Testis (tissue), 3 donors: ENCODE data around the gene KIAA2012. TPM values are rescaled to one million over a fixed set of nuclear protein-coding genes. Genes with fewer than 3 reads are reported as not detected.

ENCODE experiments used
- DNase-seq: peaks from one replicate; pipeline ENCODE4 v3.0.0-alpha.2; 2019
- H3K27ac ChIP-seq, 2 donors: fragments of 200-600 bp; sonication (generic); one replicate each; pipeline ENCODE4 v1.5.1; 2019
- H3K27me3 ChIP-seq: fragments of 200-600 bp; sonication (generic); one replicate; pipeline ENCODE4 v1.5.1; 2019
- H3K36me3 ChIP-seq: fragments of 200-600 bp; sonication (generic); one replicate; pipeline ENCODE4 v1.5.1; 2017; ENCODE audit warnings: low read depth; ENCODE audit errors: missing control alignments
- H3K4me1 ChIP-seq: fragments of 200-600 bp; sonication (generic); one replicate; pipeline ENCODE4 v1.5.1; 2019
- H3K4me3 ChIP-seq, 2 donors: fragments of 200-600 bp; sonication (generic); one replicate each; pipeline ENCODE4 v1.5.1; 2017 to 2019
- H3K9me3 ChIP-seq: fragments of 200-600 bp; sonication (generic); one replicate; pipeline ENCODE4 v1.5.1; 2017
- CTCF ChIP-seq, 3 experiments: fragments of 450-650 bp in 2 of 3; fragments of 200-600 bp in 1 of 3; sonication (generic) in 1 of 3; IDR thresholded peaks; one replicate each; pipeline ENCODE4 v1.5.1; 2016 to 2019; ENCODE audit warnings: antibody characterized with exemption in 3 of 3, mild to moderate bottlenecking in 2 of 3, moderate library complexity in 1 of 3
- POLR2A ChIP-seq: fragments of 450-650 bp; IDR thresholded peaks from one replicate; pipeline ENCODE4 v1.6.1; 2017; ENCODE audit warnings: antibody characterized with exemption, mild to moderate bottlenecking, moderate library complexity
- WGBS, 2 donors: methylation state at CpG; one replicate each; pipeline ENCODE4 v1.1.5; 2018; 5-methylcytosine and 5-hydroxymethylcytosine counted together
- intact Hi-C: fragments of 100-400 bp; cut with DNase I; formaldehyde crosslinking; loops from one replicate; pipeline ENCODE4 v1.15.1; 2023; ENCODE audit warnings: low total_unique reads
- polyA plus RNA-seq: library from polyadenylated mRNA; stranded (reverse); fragments of 350-450 nt; fragmentation: Illumina TruSeq; extraction: RNeasy Lipid Tissue Mini Kit (QIAGEN cat#74804); gene quantifications from one replicate; pipeline ENCODE4 v1.2.3, GENCODE V29; 2014; ENCODE audit warnings: low read depth, low replicate concordance; ENCODE audit not compliant: insufficient read depth
- total RNA-seq, 2 donors: library from RNA; depleted of rRNA; stranded (reverse); fragments of >200 nt; gene quantifications; one replicate each; pipeline ENCODE4 v1.2.3, GENCODE V29; 2016

KIAA2012 gene
- total and polyA plus RNA-seq, 3 donors from 2014 or later: 1.1 to 1.6 (median 1.3) TPM

- Histone ChIP-seq H3K4me3 (no peak overlapping the region), H3K9me3 (no peaks in the 10 kb centered on the region), H3K27ac (no peak overlapping the region), H3K36me3 (no peaks in the 10 kb centered on the region), H3K27me3 (no peaks in the 10 kb centered on the region), H3K4me1 (no peaks in the 10 kb centered on the region)
- intact Hi-C loops: no loop called here
- 57 to 82% methylated on average over 3 of the region's 3 CpGs for WGBS, 2 donors
- TF ChIP-seq POLR2A: no peak
- no peak for DNase-seq
These were observed 23.7 kb downstream of the KIAA2012 start for GRCh38 chr2:202096736-202097135.

DNA sequence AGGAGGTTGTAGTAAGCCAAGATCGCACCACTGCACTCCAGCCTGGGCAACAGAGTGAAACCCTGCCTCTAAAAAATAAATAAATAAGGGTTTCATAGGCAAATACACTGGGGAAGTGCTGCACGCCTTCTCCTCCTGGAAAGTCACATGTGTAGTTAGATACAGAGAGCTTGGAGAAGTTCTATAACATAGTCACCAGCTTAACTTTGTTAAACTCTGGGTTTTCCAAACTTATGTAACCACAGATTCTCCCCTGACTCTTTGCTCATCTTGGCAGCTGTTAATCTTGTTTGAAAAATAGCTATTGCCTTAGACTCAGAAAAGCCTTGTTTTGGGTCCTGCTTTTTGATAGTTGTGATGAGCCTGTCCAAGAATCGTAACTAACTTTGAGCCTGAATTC is 25.2 kb downstream of the KIAA2012 start:
- no peak overlapping the region for H3K27ac ChIP-seq
- intact Hi-C loops: no loop called here

GRCh38 chr2:202099515-202099914 is 26.5 kb downstream of the KIAA2012 start:
- no peaks in the 10 kb centered on the region for H3K36me3 ChIP-seq
- no peaks in the 10 kb centered on the region for H3K9me3 ChIP-seq
- no peak for DNase-seq
- H3K4me3 ChIP-seq: no peak overlapping the region
- H3K4me1 ChIP-seq: no peaks in the 10 kb centered on the region
- intact Hi-C loops: no loop called here
- H3K27ac ChIP-seq: no peak overlapping the region
- H3K27me3 ChIP-seq: no peaks in the 10 kb centered on the region
- TF ChIP-seq POLR2A (no peak), CTCF (IDR thresholded peaks at IDR 0.05) (no peak)
- WGBS, 2 donors: 92 to 95% methylated on average over 7 of the region's 7 CpGs

More for the DNA sequence above, 25.2 kb downstream of the KIAA2012 start:
- H3K4me3 ChIP-seq: no peak overlapping the region
- H3K4me1 ChIP-seq: no peaks in the 10 kb centered on the region
- no peak for DNase-seq
- 82 to 92% methylated on average over 3 of the region's 3 CpGs for WGBS, 2 donors
- TF ChIP-seq POLR2A: no peak
- TF ChIP-seq CTCF (IDR thresholded peaks at IDR 0.05): no peak
- no peaks in the 10 kb centered on the region for H3K27me3 ChIP-seq
- no peaks in the 10 kb centered on the region for H3K36me3 ChIP-seq
- no peaks in the 10 kb centered on the region for H3K9me3 ChIP-seq

GRCh38 chr2:202100176-202100575 is 27.1 kb downstream of the KIAA2012 start:
- WGBS, 2 donors: 79 to 91% methylated on average over 4 of the region's 4 CpGs

GRCh38 chr2:202101026-202101579 is 28.0 kb downstream of the KIAA2012 start:
- no peak overlapping the region for H3K27ac ChIP-seq
- H3K36me3 ChIP-seq: no peaks in the 10 kb centered on the region
- no peaks in the 10 kb centered on the region for H3K4me1 ChIP-seq
- H3K27me3 ChIP-seq: no peaks in the 10 kb centered on the region
- no peak overlapping the region for H3K4me3 ChIP-seq
- no peak for DNase-seq
- 77 to 84% methylated on average over 3 of the region's 3 CpGs for WGBS, 2 donors
- intact Hi-C loops: no loop called here
- TF ChIP-seq CTCF (IDR thresholded peaks at IDR 0.05): no peak
- no peak for TF ChIP-seq POLR2A
- no peaks in the 10 kb centered on the region for H3K9me3 ChIP-seq

More at GRCh38 chr2:202100176-202100575, 27.1 kb downstream of the KIAA2012 start:
- no peaks in the 10 kb centered on the region for H3K27me3 ChIP-seq
- H3K27ac ChIP-seq: no peak overlapping the region
- TF ChIP-seq POLR2A (no peak), CTCF (IDR thresholded peaks at IDR 0.05) (no peak)
- intact Hi-C loops: no loop called here
- H3K9me3 ChIP-seq: no peaks in the 10 kb centered on the region
- no peak for DNase-seq
- H3K4me3 ChIP-seq: no peak overlapping the region
- no peaks in the 10 kb centered on the region for H3K36me3 ChIP-seq
- no peaks in the 10 kb centered on the region for H3K4me1 ChIP-seq
